Measurements from ENCODE around the gene EGLN3. TPM values are rescaled to one million over a fixed set of nuclear protein-coding genes. Genes with fewer than 3 reads are reported as not detected.

The EGLN3 gene
- total RNA-seq, 2 donors from 2014 or later: 10.8 to 11.4 TPM

DNA sequence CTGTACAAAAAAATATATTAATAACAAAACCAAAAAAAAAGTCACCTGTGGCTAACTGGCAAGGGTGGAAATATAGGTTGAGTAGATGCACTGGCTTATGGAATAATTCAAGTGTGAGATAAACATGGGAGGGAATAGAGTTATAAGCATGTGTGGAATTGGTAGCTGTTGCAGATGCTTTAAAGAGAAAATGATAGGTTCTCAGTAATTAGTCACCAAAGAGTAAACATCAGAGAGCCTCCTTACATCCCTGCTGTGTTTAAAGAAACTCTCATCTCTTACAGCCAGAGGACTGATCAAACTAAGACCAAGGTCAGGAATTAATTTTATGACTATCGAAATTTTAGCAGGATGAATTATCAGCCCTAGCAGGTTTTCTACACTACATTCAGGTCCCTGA lies 70.5 kb downstream of the EGLN3 start:
- no peak overlapping the region for H3K4me3 ChIP-seq
- no peak for ATAC-seq (ENCODE audit: insufficient number of reproducible peaks, low FRiP score, low read depth)
- TF ChIP-seq, protein P1, sequence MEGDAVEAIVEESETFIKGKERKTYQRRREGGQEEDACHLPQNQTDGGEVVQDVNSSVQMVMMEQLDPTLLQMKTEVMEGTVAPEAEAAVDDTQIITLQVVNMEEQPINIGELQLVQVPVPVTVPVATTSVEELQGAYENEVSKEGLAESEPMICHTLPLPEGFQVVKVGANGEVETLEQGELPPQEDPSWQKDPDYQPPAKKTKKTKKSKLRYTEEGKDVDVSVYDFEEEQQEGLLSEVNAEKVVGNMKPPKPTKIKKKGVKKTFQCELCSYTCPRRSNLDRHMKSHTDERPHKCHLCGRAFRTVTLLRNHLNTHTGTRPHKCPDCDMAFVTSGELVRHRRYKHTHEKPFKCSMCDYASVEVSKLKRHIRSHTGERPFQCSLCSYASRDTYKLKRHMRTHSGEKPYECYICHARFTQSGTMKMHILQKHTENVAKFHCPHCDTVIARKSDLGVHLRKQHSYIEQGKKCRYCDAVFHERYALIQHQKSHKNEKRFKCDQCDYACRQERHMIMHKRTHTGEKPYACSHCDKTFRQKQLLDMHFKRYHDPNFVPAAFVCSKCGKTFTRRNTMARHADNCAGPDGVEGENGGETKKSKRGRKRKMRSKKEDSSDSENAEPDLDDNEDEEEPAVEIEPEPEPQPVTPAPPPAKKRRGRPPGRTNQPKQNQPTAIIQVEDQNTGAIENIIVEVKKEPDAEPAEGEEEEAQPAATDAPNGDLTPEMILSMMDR (IDR thresholded peaks at IDR 0.05): no peak
- H3K9me3 ChIP-seq: peaks cover 23% of the 10 kb centered on the region
- no peaks in the 10 kb centered on the region for H3K4me1 ChIP-seq (ENCODE audit: control insufficient read depth in 1 of 2, low read depth in 2 of 2)
- H3K27me3 ChIP-seq (replicated peaks; ENCODE audit: insufficient read depth): no peaks in the 10 kb centered on the region
- DNase-seq (ENCODE audit: low spot score): no peak
- H3K36me3 ChIP-seq: no peaks in the 10 kb centered on the region
- H3K27ac ChIP-seq: no peak overlapping the region

DNA sequence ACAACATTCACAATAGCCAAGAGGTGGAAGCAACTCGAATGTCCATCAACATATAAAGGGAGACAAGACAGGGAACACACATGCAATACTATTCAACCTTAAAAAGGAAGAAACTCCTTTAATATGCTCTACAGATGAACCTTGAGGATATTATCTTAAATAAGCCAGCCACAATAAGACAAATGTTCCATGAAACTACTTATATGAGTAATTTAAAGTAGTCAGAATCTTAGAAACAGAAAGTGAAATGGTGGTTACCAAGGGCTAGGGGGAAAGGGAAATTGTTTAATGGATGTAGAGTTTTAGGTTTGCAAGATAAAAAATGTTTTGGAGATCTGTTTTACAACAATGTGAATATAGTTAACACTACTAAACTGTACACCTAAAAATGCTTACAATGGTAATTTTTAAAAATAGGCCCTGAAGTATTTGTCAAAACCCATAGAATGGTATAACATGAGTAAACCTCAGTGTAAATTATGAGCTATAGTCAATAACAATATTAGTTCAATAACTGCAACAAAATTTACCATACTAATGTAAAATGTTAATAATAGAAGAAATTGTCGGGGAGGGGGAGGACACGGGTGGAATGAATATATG lies 71.1 kb downstream of the EGLN3 start:
- Histone ChIP-seq H3K4me1 (ENCODE audit: control insufficient read depth in 1 of 2, low read depth in 2 of 2) (no peaks in the 10 kb centered on the region), H3K4me3 (no peak overlapping the region), H3K27me3 (replicated peaks; ENCODE audit: insufficient read depth) (no peaks in the 10 kb centered on the region), H3K36me3 (no peaks in the 10 kb centered on the region), H3K27ac (no peak overlapping the region), H3K9me3 (peaks cover 23% of the 10 kb centered on the region)
- TF ChIP-seq, protein P1 (IDR thresholded peaks at IDR 0.05): no peak
- ATAC-seq (ENCODE audit: insufficient number of reproducible peaks, low FRiP score, low read depth) (no peak), DNase-seq (ENCODE audit: low spot score) (no peak)

GRCh38 chr14:33876274-33876673 lies 74.6 kb downstream of the EGLN3 start:
- H3K27me3 ChIP-seq (replicated peaks; ENCODE audit: insufficient read depth): no peaks in the 10 kb centered on the region
- no peaks in the 10 kb centered on the region for H3K4me1 ChIP-seq (ENCODE audit: control insufficient read depth in 1 of 2, low read depth in 2 of 2)
- H3K36me3 ChIP-seq: no peaks in the 10 kb centered on the region
- no peak overlapping the region for H3K4me3 ChIP-seq
- H3K9me3 ChIP-seq: peaks cover 23% of the 10 kb centered on the region
- H3K27ac ChIP-seq: no peak overlapping the region
- ATAC-seq (ENCODE audit: insufficient number of reproducible peaks, low FRiP score, low read depth): no peak
- TF ChIP-seq, protein P1 (IDR thresholded peaks at IDR 0.05): no peak
- DNase-seq (ENCODE audit: low spot score): no peak
